Heart left ventricle (tissue), 13 donors: ENCODE measurements around the gene MTNR1A.

Experiments
- CTCF ChIP-seq, 12 donors: fragments of 200-600 bp; sonication (generic) in 4 of 12; IDR thresholded peaks; one replicate each; pipeline versions ENCODE4 v1.5.0 to v1.8.0; 2018 to 2022; ENCODE audit warnings: antibody characterized with exemption in 12 of 12, mild to moderate bottlenecking in 5 of 12
- POLR2A ChIP-seq, 2 donors: fragments of 450-650 bp; IDR thresholded peaks; one replicate each; pipeline ENCODE4 v1.6.1; 2017; ENCODE audit warnings: antibody characterized with exemption in 2 of 2, mild to moderate bottlenecking in 2 of 2, moderate library complexity in 2 of 2
- donor health status: ischemic (EF 13 %, LVEDD 7.1; RV severe dilation, severe dysfunction).
- donor health status: DM: no; HTN: yes; CAD: no.
- donor health status: DM: no; HTN: no; CAD: no.
- donor health status: ischemic (EF 25% LVEDD 6.9; RV normal size, moderate dysfunction).
- donor health status: ischemic (EF 25% LVEDD 5.7; RV mildly dilated, moderate dysfunction).
- donor health status: ischemic (EF 35%, LVEDD 5.7; RV mildly dilated, moderate dysfunction).
- donor health status: nonischemic (EF 11% LVEDD 7.7; RV severe dilation, severe dysfunction).
- donor health status: DM: yes; HTN: yes; CAD: no.
- donor health status: PGD.
- donor health status: ischemic (EF 29% LVEDD 5.4; RV normal size, mild dysfunction).
- donor health status: nonischemic (EF 23%, LVEDD 6.1; RV moderate dilation, normal function).

GRCh38 chr4:186557061-186557460 lies 1.7 kb upstream of the MTNR1A start:
- no peak for TF ChIP-seq CTCF (IDR thresholded peaks at IDR 0.05)
- no peak for TF ChIP-seq POLR2A (IDR thresholded peaks at IDR 0.05)
